NCI-H524 (cell line): Measurements from ENCODE around the gene ADGRV1.
"Not testable (repeated sequence)": the region's sequence is repeated elsewhere in the genome, so short reads cannot be mapped to it uniquely, and the experiment has no call there.

Source experiments
- DNase-seq, 2 experiments: peaks; one replicate each; lab custom pipeline; 2025; lab: John Stamatoyannopoulos, UW

The ADGRV1 gene

GRCh38 chr5:90822062-90822461 is 263.5 kb downstream of the ADGRV1 start:
- DNase-seq: not testable (repeated sequence)

- no peak for DNase-seq
Measured at GRCh38 chr5:90824436-90824835, 265.8 kb downstream of the ADGRV1 start.

GRCh38 chr5:90830058-90830457 is 271.5 kb downstream of the ADGRV1 start:
- no peak for DNase-seq

- no peak for DNase-seq
Measured at GRCh38 chr5:90833753-90834152, 275.2 kb downstream of the ADGRV1 start.

- DNase-seq: no peak
Measured at GRCh38 chr5:90834711-90835110, 276.1 kb downstream of the ADGRV1 start.

GRCh38 chr5:90843443-90843842 is 284.8 kb downstream of the ADGRV1 start:
- no peak for DNase-seq

GRCh38 chr5:90844931-90845330 is 286.3 kb downstream of the ADGRV1 start:
- DNase-seq: no peak

- no peak for DNase-seq
Measured at GRCh38 chr5:90845723-90846554, 287.3 kb downstream of the ADGRV1 start.

GRCh38 chr5:90847606-90848005 is 289.0 kb downstream of the ADGRV1 start:
- DNase-seq: not testable (repeated sequence)

- no peak for DNase-seq
Measured at GRCh38 chr5:90849939-90850338, 291.3 kb downstream of the ADGRV1 start.

GRCh38 chr5:90852531-90852930 is 293.9 kb downstream of the ADGRV1 start:
- no peak for DNase-seq

GRCh38 chr5:90853750-90854149 is 295.2 kb downstream of the ADGRV1 start:
- no peak for DNase-seq

GRCh38 chr5:90854169-90854568 is 295.6 kb downstream of the ADGRV1 start:
- no peak for DNase-seq

GRCh38 chr5:90855296-90856010 is 296.9 kb downstream of the ADGRV1 start:
- DNase-seq: no peak

GRCh38 chr5:90861843-90862586 is 303.4 kb downstream of the ADGRV1 start:
- DNase-seq: no peak

GRCh38 chr5:90865180-90865579 is 306.6 kb downstream of the ADGRV1 start:
- no peak for DNase-seq

- peak in 1 of 2 experiments; percentile 41 for DNase-seq
Measured at GRCh38 chr5:90866333-90866732, 307.7 kb downstream of the ADGRV1 start.

- DNase-seq: no peak
Measured at GRCh38 chr5:90866915-90867731, 308.5 kb downstream of the ADGRV1 start.

- no peak for DNase-seq
Measured at GRCh38 chr5:90868799-90869198, 310.2 kb downstream of the ADGRV1 start.

- peak in 1 of 2 experiments; percentile 32 for DNase-seq
Measured at GRCh38 chr5:90871391-90871991, 312.9 kb downstream of the ADGRV1 start.

GRCh38 chr5:90873033-90873517 is 314.5 kb downstream of the ADGRV1 start:
- no peak for DNase-seq
